Skeletal muscle tissue (tissue), 4 donors: ENCODE measurements around the gene PDE6C. TPM values are rescaled to one million over a fixed set of nuclear protein-coding genes. Genes with fewer than 3 reads are reported as not detected.

Experiments used
- H3K27ac ChIP-seq: one replicate; pipeline ENCODE4 v1.7.0; 2013; ENCODE audit warnings: mild to moderate bottlenecking, low read depth, low read length, inconsistent platforms
- H3K27me3 ChIP-seq, 3 donors: one replicate each; pipeline ENCODE4 v1.7.0; 2013; ENCODE audit warnings: low read length in 3 of 3; ENCODE audit not compliant: control insufficient read depth in 3 of 3, insufficient read depth in 3 of 3
- H3K36me3 ChIP-seq, 3 donors: one replicate each; pipeline ENCODE4 v1.7.0; 2013; ENCODE audit warnings: low read length in 3 of 3; ENCODE audit not compliant: control insufficient read depth in 3 of 3, insufficient read depth in 3 of 3
- H3K4me1 ChIP-seq, 3 donors: one replicate each; pipeline ENCODE4 v1.7.0; 2013; ENCODE audit warnings: low read length in 3 of 3, mild to moderate bottlenecking in 3 of 3; ENCODE audit not compliant: control insufficient read depth in 3 of 3, insufficient read depth in 3 of 3
- H3K4me3 ChIP-seq, 3 donors: one replicate each; pipeline ENCODE4 v1.7.0; 2013; ENCODE audit warnings: low read length in 3 of 3
- H3K9ac ChIP-seq, 3 donors: one replicate each; pipeline ENCODE4 v1.7.0; 2013; ENCODE audit warnings: low read length in 3 of 3, mild to moderate bottlenecking in 3 of 3, moderate library complexity in 2 of 3, low read depth in 1 of 3
- H3K9me3 ChIP-seq, 3 donors: one replicate each; pipeline ENCODE4 v1.7.0; 2013; ENCODE audit warnings: low read length in 3 of 3; ENCODE audit not compliant: control insufficient read depth in 3 of 3
- total RNA-seq: library from RNA; depleted of rRNA; stranded (reverse); fragments of >200 nt; gene quantifications from one replicate; pipeline ENCODE4 v1.2.3, GENCODE V29; 2014
- donor health status: Osteomylitis.

PDE6C gene
- total RNA-seq, 1 donor from 2014 or later = not detected

GRCh38 chr10:93601146-93601773, 11.1 kb upstream of the PDE6C start, which contains the start of gene RBP4:
RBP4 (minus strand) TSS chr10:93601235; CDS start chr10:93601028, 207 bp downstream.
- no peaks in the 10 kb centered on the region for H3K36me3 ChIP-seq
- H3K27me3 ChIP-seq = peaks cover 25 to 33% (median 28%) of the 10 kb centered on the region in 3 donors
- no peaks in the 10 kb centered on the region for H3K9me3 ChIP-seq
- no peak within 1 kb of the TSS for H3K9ac ChIP-seq
- H3K27ac ChIP-seq = no peak within 1 kb of the TSS
- peak within 1 kb of the TSS in 1 of 3 donors; percentile 43 for H3K4me3 ChIP-seq
- H3K4me1 ChIP-seq = peaks cover 0 to 5% (median 3%) of the 10 kb centered on the region in 3 donors

DNA sequence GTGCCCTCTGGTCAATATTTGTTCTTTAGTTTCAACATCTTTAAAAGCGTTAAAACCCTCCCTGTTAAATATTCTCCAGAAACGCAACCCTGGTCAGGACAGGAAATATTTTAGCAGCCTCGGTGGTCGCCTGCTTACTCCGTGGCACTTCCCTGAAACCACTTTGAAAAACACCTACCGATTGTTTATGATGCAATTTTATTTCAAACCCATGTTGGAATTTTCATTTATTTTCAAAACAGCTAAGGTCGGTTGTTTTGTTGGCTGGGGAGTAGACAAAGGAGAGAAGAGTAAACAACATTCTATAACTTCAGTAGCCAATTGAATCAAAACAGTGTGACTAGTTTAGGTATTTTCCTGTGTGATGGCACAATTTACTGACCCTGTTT, 10.6 kb upstream of the PDE6C start:
- H3K4me3 ChIP-seq = no peak overlapping the region
- peaks cover 0 to 5% (median 3%) of the 10 kb centered on the region in 3 donors for H3K4me1 ChIP-seq
- peaks cover 25 to 33% (median 28%) of the 10 kb centered on the region in 3 donors for H3K27me3 ChIP-seq
- H3K9ac ChIP-seq = no peak overlapping the region
- no peaks in the 10 kb centered on the region for H3K36me3 ChIP-seq
- H3K27ac ChIP-seq = no peak overlapping the region
- H3K9me3 ChIP-seq = no peaks in the 10 kb centered on the region

DNA sequence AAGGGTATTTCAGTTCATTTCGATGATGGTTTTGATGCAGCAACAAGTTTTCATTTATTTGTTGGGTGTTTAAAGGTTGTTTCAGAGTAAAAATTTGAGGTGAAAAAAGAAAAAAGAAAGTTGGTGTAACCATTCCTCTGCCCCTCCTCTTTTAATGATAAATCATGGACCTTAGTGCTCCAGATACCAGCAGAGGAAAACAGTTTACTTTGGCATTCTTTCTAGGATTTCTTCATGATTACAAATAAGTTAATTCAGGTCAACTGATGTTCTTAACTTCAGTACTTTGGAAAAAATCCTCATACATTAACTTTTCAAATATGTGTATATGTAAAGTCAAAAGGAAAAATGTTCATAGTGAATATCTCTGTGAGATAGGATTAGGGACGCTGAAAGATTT, 9.3 kb upstream of the PDE6C start:
- Histone ChIP-seq H3K9me3 (no peaks in the 10 kb centered on the region), H3K27me3 (peaks cover 25 to 33% (median 28%) of the 10 kb centered on the region in 3 donors), H3K27ac (no peak overlapping the region), H3K9ac (no peak overlapping the region), H3K4me1 (peaks cover 0 to 5% (median 3%) of the 10 kb centered on the region in 3 donors), H3K36me3 (no peaks in the 10 kb centered on the region), H3K4me3 (no peak overlapping the region)

GRCh38 chr10:93604146-93604545, 8.2 kb upstream of the PDE6C start:
- Histone ChIP-seq H3K4me3 (no peak overlapping the region), H3K36me3 (no peaks in the 10 kb centered on the region), H3K9me3 (no peaks in the 10 kb centered on the region), H3K27me3 (peaks cover 25 to 33% (median 29%) of the 10 kb centered on the region in 3 donors), H3K9ac (no peak overlapping the region), H3K4me1 (peaks cover 0 to 5% (median 3%) of the 10 kb centered on the region in 3 donors), H3K27ac (no peak overlapping the region)

DNA sequence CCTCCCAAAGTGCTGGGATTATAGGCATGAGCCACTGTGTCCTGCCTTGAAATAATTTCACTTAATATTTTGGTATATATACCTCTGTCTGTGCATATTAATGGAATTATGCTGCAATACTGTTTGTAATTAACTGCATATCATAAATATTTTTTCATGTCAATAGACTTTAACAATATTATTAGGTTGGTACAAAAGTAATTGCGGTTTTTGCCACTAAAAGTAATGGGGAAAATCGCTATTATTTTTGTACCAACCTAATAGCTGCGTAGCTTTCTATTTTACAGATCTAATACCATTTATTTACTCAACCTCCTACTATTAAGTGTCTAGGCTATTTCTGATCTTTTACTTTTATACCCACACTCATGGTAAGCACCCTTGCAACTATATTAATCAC, 3.9 kb upstream of the PDE6C start:
- no peaks in the 10 kb centered on the region for H3K4me1 ChIP-seq

DNA sequence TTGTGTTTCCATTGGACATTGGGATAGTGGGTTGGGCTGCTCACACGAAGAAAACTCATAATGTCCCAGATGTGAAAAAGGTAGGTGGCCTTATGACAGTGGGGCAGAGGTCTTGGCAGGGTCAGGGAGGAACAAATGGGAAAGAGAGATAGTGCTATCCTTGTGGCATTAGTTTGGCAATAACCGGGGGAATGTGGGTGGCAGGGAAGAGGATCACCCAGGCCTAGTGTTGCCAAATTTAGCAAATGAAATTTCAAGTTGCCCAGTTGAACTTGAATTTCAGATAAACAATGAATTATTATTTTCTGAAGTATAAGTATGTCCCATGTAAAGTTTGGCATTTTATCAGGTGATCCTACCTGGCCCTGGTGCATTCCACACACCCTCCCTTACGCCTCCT, 789 bp downstream of the PDE6C start:
- Histone ChIP-seq H3K4me1 (no peaks in the 10 kb centered on the region), H3K27ac (no peak overlapping the region), H3K9ac (no peak overlapping the region), H3K9me3 (no peaks in the 10 kb centered on the region), H3K27me3 (peaks cover 0 to 3% (median 0%) of the 10 kb centered on the region in 3 donors), H3K4me3 (no peak overlapping the region), H3K36me3 (no peaks in the 10 kb centered on the region)

More for the DNA sequence above, 3.9 kb upstream of the PDE6C start:
- Histone ChIP-seq H3K27ac (no peak overlapping the region), H3K36me3 (no peaks in the 10 kb centered on the region), H3K4me3 (no peak overlapping the region), H3K9me3 (no peaks in the 10 kb centered on the region), H3K9ac (no peak overlapping the region), H3K27me3 (peaks cover 10 to 13% (median 13%) of the 10 kb centered on the region in 3 donors)

DNA sequence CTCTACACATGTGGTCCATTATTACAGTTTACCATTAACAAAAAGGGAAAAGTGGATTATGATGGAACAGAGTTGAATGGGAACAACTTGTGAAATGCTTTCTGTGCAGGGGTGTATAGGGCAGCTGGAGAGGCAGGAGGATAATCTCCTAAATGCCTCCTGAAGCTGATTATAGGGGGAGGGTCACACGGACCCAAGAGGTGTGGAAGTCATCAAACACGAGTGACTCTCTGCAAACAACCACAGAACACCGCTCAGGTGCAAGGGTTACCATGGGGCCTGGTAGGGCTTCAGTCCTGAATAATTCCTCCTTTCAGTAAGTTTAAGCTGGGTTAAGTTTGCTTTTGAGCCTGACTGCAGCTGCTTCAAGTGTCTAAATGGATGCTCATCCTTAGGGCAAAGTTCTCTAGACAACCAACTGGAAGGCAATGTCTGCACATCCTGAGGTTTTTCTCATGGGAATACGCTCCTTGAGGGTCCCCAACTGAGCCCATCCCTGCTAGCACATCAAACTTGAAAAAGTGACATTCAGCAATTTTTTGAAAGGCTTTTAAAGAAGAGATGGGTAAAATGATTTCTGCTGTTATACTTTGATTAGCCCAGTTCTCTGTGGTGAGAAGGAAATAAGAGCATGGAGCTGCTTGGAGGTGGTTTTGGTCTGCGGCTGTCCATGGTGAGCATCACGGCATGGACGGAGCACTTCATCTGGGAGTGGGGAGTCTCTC, 1.9 kb downstream of the PDE6C start:
- Histone ChIP-seq H3K36me3 (no peaks in the 10 kb centered on the region), H3K9ac (no peak overlapping the region), H3K27me3 (peaks cover 0 to under 1% (median 0%) of the 10 kb centered on the region in 3 donors), H3K4me1 (no peaks in the 10 kb centered on the region), H3K27ac (no peak overlapping the region), H3K9me3 (no peaks in the 10 kb centered on the region), H3K4me3 (no peak overlapping the region)

DNA sequence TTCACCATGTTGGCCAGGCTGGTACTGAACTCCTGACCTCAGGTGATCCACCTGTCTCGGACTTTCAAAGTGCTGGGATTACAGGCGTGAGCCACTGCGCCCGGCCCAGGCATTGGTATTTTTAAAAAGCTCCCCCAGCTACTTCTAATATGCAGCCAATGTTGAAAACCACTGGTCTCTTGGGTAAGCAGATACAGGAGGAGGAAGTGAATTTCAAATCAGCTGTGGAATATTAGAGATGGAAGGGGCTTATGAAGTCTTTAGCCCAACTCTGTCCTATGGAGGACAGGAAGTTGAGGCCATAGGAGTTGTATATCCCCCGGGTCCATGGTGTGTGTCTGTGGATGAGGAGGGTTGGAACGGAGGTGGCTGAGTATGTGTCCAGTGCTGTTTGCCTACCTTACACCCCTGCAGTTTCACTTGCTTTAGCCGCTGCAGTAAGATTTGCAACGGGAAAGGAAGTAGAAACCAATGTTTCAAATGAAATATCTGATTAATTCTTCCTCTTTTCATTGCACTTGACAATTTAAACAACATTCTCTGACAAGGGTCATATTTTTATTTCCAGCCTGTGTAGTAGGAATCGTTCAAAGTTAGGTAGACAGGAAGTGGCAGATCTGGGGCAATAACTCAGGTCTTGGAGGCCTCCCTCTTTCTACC, 3.4 kb downstream of the PDE6C start:
- Histone ChIP-seq H3K27ac (no peak overlapping the region), H3K4me3 (no peak overlapping the region)

GRCh38 chr10:93620925-93621324, 8.6 kb downstream of the PDE6C start:
- H3K9me3 ChIP-seq = no peaks in the 10 kb centered on the region
- no peak overlapping the region for H3K4me3 ChIP-seq
- no peaks in the 10 kb centered on the region for H3K36me3 ChIP-seq
- no peak overlapping the region for H3K27ac ChIP-seq
- H3K27me3 ChIP-seq = peaks cover 0 to 4% (median 2%) of the 10 kb centered on the region in 3 donors
- H3K9ac ChIP-seq = no peak overlapping the region
- no peaks in the 10 kb centered on the region for H3K4me1 ChIP-seq

More for the DNA sequence above, 3.4 kb downstream of the PDE6C start:
- Histone ChIP-seq H3K27me3 (no peaks in the 10 kb centered on the region), H3K36me3 (no peaks in the 10 kb centered on the region), H3K4me1 (no peaks in the 10 kb centered on the region), H3K9me3 (no peaks in the 10 kb centered on the region), H3K9ac (no peak overlapping the region)

DNA sequence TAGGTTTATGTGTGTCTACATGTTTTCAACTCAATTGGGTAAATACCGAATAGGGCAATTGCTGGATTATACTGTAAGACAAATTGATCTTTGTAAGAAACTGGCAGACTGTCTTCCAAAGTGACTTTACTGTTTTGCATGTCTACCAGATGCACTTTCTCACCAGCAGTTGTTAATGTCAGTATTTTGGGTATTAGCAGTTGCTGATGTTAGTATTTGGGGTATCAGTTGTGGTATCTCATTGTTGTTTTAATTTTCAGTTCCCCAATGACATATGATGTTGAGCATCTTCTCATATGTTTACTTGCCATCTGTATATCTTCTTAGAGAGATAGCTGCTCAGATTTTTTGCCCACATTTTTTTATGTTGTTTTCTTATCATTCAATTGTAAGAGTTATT, 10.6 kb downstream of the PDE6C start:
- no peak overlapping the region for H3K4me3 ChIP-seq
- H3K4me1 ChIP-seq = no peaks in the 10 kb centered on the region
- H3K9ac ChIP-seq = no peak overlapping the region
- no peak overlapping the region for H3K27ac ChIP-seq
- H3K9me3 ChIP-seq = no peaks in the 10 kb centered on the region
- no peaks in the 10 kb centered on the region for H3K36me3 ChIP-seq
- H3K27me3 ChIP-seq = peaks cover 0 to 4% (median 2%) of the 10 kb centered on the region in 3 donors
